Measurements from ENCODE around the gene PEX14.

The PEX14 gene

DNA sequence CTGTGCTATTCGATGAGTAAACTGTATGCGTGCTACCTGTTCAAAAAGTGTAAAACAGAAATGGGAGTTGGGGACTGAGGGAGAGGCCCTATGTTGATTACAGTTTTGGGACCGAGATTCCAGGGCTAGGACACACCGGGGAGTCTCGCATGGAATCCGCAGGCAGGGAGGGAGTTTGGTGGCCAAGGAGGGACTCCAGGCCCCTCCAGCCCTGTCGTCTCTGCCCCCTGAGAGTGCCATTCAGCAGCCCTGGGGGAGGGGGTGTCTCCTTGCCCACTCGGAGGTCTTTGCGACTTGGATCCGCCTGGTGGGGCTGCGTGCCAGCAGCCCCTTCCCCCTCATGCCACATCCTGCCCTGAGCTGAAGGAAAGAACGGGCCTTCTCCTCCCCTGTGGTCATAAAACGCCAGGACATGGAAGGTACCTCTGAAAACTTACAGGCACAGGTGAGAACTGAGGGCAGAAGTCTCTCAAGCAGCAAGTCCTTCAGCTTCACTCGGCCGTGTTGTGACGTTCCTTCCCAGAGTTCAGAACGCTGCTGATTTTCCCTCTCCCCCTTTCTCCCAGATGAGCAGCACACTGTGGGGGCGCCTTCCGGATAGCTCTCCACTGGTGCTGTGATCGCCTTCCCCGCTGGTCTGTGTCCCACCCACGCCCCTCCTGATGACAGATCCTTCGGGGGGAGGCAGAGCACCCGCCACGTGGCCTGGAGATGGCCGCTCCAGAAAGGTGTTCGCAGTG, 141.4 kb downstream of the PEX14 start:
- CTCF ChIA-PET: no interaction called here
- no peaks in the 10 kb centered on the region for H3K9me3 Mint-ChIP-seq
- DNase-seq: no peak
- H3K27me3 Mint-ChIP-seq: no peaks in the 10 kb centered on the region
- H3K4me1 Mint-ChIP-seq: no peaks in the 10 kb centered on the region
- no peak overlapping the region for H3K27ac Mint-ChIP-seq
- no peaks in the 10 kb centered on the region for H3K36me3 Mint-ChIP-seq
- H3K4me3 Mint-ChIP-seq: no peak overlapping the region

DNA sequence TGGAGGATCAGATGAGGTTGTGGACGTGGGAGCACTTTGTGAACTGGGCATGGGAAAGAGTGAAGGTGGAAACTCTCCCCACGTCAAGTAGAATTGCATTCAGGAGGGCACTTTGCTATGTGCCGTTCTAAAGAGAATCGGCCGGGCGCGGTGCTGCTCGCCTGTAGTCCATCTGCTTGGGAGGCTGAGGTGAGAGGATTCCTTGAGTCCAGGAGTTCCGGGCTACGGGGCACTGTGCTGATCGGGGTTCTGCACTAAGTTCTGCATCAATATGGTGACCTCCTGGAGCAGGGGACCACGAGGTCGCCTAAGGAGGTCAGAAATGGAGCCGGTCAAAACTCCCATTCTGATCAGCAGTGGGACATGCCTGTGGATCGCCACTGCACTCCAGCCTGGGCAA, 141.9 kb downstream of the PEX14 start:
- H3K27me3 Mint-ChIP-seq: no peaks in the 10 kb centered on the region
- no peaks in the 10 kb centered on the region for H3K9me3 Mint-ChIP-seq
- H3K4me1 Mint-ChIP-seq: no peaks in the 10 kb centered on the region
- DNase-seq: no peak
- H3K27ac Mint-ChIP-seq: no peak overlapping the region
- CTCF ChIA-PET: no interaction called here
- H3K4me3 Mint-ChIP-seq: no peak overlapping the region
- no peaks in the 10 kb centered on the region for H3K36me3 Mint-ChIP-seq

DNA sequence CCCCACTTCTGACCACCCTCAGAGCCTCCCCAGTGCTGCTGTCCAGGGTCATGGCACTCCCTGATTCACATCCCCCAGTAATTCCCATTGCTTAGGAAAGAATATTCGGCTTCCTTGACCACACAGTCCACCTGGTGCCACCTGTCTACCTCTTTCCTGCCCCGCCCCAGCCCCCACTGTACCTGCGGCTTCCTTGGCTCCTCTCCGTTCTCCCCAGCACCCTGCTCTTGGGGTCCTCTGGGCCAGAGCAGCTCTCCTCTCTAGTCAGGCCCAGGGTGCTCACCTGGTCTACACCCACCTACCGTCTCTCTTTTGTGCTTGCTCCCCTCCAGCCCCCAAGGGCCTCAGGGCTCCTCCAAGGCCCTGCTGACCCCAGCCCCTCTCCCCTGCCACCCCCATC, 142.6 kb downstream of the PEX14 start:
- Mint-ChIP-seq H3K4me1 (no peaks in the 10 kb centered on the region), H3K36me3 (peaks cover 3% of the 10 kb centered on the region), H3K27me3 (no peaks in the 10 kb centered on the region), H3K27ac (no peak overlapping the region), H3K9me3 (no peaks in the 10 kb centered on the region), H3K4me3 (no peak overlapping the region)
- CTCF ChIA-PET: no interaction called here
- no peak for DNase-seq

DNA sequence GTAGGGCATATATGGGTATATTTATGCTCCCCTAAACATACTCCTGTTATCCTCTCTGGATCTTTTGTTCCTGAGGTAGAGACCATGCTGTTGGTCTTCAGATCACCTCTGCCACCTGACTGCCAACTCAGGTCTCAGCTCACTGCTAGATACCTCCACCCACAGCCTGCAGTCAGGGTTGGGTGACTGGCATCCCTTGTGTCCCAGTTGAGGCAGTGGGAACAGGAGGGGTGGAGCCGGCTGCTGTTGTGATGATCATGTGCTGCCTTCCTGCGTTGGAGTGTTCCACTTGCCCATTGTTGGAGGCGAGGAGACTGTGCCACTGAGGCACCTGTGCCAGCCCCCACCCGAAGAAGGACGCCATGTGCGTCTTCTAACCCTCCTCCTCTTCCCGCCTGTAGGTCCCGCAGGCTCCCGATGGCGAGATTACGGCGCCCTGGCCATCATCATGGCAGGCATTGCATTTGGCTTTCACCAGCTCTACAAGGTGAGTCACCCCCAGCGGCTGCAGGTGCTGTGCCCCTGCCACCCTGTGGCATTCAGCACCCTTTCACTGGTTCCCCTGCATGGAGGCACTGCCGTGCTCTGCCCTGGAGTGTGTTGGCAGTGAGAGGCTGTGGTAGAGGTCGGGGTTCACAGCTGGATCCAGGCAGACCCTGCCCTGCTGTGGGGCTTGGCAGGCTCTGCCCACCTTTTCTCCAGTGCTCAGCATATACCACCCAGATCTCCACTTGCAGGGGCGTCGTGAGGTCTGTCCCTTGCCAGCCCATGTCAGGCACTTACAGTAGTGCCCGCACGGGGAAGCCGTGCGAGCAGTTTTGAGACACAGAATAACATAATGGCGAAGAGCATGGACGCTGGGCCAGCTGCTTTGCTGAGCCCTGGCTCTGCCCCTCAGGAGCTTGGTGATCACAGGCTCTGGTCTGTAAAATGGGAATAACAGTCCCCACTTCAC, 143.5 kb downstream of the PEX14 start:
- no peaks in the 10 kb centered on the region for H3K9me3 Mint-ChIP-seq
- no peak for DNase-seq
- CTCF ChIA-PET: no interaction called here
- no peak overlapping the region for H3K27ac Mint-ChIP-seq
- peaks cover 4% of the 10 kb centered on the region for H3K36me3 Mint-ChIP-seq
- H3K27me3 Mint-ChIP-seq: no peaks in the 10 kb centered on the region
- no peaks in the 10 kb centered on the region for H3K4me1 Mint-ChIP-seq
- H3K4me3 Mint-ChIP-seq: no peak overlapping the region

DNA sequence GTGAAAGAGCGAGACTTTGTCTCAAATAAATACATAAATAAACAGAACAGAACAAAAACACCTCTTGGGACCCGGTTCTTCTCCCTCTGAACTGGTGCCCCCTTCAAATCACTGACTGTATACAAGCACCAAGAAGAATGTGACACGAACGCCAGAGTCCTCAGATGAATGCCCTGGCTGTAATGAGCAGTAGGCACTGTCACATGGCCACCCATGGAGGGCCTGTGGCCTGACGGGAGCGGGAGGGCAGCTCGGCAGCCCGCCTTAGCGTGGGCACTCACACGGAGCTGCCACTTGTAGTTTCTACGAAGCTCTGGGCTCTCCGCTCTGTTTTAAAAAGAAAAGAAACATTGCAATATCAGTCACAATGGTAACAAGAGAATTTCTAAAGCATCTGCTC, 146.0 kb downstream of the PEX14 start:
- H3K36me3 Mint-ChIP-seq: peaks cover 4% of the 10 kb centered on the region
- no peaks in the 10 kb centered on the region for H3K9me3 Mint-ChIP-seq
- H3K27me3 Mint-ChIP-seq: no peaks in the 10 kb centered on the region
- CTCF ChIA-PET: interaction anchor here (0.6 kb wide), 1 partner anchor 914 kb away, joined by 3 read pairs; no protein-coding TSS in a partner anchor
- no peaks in the 10 kb centered on the region for H3K4me1 Mint-ChIP-seq
- H3K4me3 Mint-ChIP-seq: no peak overlapping the region
- no peak for DNase-seq
- no peak overlapping the region for H3K27ac Mint-ChIP-seq

DNA sequence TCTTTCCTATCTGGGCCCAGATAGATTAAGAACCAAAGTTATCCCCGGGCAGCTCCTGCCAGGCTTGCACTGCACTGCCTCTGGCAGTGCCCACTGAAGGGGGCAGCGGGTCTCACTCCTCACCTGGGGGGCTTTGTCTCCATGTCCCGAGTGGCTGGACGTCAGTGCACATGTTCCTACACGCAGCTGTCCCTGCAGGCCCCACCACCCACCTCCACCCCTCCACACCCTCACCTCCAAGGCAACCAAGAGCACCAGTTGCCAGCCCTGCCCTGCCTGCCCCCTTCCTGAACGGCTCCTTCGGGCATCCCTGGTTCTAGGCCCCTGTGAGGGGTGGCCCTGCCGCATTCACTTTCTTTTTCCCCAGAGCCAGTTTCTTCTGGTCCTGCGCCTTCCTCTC, 147.2 kb downstream of the PEX14 start:
- Mint-ChIP-seq H3K27ac (no peak overlapping the region), H3K4me1 (no peaks in the 10 kb centered on the region), H3K27me3 (no peaks in the 10 kb centered on the region), H3K36me3 (peaks cover 4% of the 10 kb centered on the region), H3K4me3 (no peak overlapping the region), H3K9me3 (no peaks in the 10 kb centered on the region)
- no peak for DNase-seq
- CTCF ChIA-PET: no interaction called here

DNA sequence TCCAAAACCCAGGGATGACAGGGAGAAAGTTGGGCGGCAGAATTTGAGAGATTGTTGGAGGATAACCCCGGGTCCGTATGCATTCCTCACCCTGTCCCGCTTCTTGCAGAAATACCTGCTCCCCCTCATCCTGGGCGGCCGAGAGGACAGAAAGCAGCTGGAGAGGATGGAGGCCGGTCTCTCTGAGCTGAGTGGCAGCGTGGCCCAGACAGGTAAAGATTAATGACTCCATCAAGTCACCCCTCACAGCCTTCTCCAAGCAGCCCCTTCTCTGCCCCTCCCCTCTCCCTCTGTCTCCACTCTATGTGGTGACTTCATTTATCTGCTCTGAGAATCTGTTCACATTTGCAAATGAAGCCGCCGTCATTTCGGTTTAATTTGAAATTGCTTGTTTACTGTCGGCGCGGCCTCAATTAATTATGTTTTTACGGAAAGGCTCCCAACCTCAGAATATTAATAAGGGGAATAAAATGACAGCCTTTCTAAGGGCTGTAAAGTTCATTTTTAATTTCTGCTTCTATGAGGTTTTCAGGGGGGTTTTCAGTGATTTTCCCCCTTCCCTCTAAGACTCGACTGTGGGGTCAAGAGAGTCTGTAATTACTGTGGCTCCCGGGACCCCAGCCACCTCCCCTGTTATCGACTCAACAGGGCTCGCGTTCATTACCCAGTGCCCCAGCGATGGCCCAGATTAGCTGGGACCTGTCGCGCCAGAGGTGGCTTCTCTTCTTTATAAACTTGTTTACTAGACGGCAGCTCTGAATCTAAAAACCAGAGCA, 148.3 kb downstream of the PEX14 start:
- Mint-ChIP-seq H3K27me3 (no peaks in the 10 kb centered on the region), H3K9me3 (no peaks in the 10 kb centered on the region), H3K36me3 (peaks cover 4% of the 10 kb centered on the region), H3K4me3 (no peak overlapping the region), H3K27ac (no peak overlapping the region), H3K4me1 (no peaks in the 10 kb centered on the region)
- CTCF ChIA-PET: no interaction called here
- DNase-seq: no peak

DNA sequence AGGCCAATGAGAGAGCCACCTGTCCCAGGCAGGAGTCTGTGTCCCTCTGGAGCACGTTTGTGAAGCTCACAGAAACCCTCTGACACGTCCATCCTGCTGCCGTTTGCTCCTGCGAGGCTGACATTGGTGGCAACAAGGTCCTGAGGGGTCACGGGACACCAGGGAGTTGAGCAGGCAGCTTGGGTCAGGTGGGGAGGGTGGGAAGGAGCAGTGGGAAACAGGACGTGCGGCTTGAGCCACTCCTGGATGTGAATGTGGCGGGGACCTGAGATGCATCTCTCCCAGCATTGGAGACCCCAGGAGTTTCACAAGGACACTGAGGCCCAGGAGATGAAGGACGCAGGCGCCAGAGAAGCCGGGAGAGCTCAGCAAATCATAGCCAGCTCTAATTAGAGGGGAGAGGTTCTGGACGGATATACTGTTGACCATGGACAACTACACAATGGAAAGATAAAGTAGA, 149.0 kb downstream of the PEX14 start:
- Mint-ChIP-seq H3K9me3 (no peaks in the 10 kb centered on the region), H3K27me3 (no peaks in the 10 kb centered on the region), H3K4me1 (no peaks in the 10 kb centered on the region), H3K27ac (no peak overlapping the region), H3K4me3 (no peak overlapping the region), H3K36me3 (peaks cover 4% of the 10 kb centered on the region)
- no peak for DNase-seq
- CTCF ChIA-PET: no interaction called here

DNA sequence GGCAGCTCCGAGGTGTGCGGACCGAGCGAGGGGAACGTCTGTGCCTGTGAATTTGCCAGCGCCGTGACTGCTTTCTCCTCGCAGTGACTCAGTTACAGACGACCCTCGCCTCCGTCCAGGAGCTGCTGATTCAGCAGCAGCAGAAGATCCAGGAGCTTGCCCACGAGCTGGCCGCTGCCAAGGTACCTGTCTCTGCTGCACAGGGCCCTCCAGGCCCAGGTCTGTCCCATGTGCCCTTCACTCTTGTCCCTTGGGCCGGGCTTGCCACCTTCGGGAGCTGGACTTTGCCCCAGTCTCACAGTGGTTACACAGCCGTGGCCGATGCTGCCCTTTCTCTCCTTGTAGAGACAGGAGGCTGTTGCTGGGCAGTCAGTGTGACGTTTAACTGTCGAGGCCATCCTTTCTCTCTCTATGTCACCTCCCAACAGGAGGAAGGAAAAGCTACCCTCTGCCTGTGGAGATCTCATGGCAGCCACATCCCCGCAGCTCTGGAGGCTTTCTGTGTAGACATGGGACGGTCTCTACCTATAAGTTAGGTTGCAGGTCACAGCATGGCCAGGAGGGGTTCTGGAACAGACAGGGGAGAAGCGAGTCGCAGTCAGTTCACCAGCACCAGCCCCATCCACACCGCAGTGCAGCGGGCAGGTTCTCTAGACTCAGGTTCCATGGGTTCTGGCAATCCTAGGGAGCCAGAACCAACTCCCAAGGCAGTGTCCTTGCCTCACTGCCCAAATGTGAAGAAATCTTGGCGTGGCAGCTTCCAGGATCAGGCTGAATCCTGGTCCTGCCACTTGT, 149.7 kb downstream of the PEX14 start:
- Mint-ChIP-seq H3K36me3 (peaks cover 4% of the 10 kb centered on the region), H3K27ac (no peak overlapping the region), H3K4me3 (no peak overlapping the region), H3K27me3 (no peaks in the 10 kb centered on the region), H3K4me1 (no peaks in the 10 kb centered on the region), H3K9me3 (no peaks in the 10 kb centered on the region)
- CTCF ChIA-PET: interaction anchor here (1.0 kb wide), 1 partner anchor 63 kb away, joined by 3 read pairs; no protein-coding TSS in a partner anchor
- DNase-seq: no peak

DNA sequence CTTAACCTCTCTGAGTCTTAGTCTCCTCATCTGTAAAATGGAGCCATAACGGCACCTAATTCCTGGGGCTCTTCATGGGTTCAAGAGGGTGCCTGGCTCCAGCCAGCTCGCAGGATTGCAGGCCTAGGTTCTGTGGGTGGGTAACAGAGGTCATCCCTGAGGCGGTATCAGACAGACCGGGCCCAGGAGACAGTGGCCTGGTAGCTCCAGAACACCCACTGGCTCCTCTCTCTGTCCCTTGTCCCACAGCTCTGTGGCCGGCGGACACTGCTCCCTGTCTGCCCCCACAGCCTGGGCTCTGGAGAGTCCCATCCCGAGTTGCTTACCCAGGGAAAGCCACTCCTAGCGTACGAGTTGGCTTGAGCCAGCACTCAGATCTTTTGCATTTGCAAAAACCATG, 150.3 kb downstream of the PEX14 start:
- H3K27ac Mint-ChIP-seq: no peak overlapping the region
- no peaks in the 10 kb centered on the region for H3K4me1 Mint-ChIP-seq
- no peaks in the 10 kb centered on the region for H3K27me3 Mint-ChIP-seq
- DNase-seq: no peak
- H3K4me3 Mint-ChIP-seq: no peak overlapping the region
- CTCF ChIA-PET: interaction anchor here (1.0 kb wide), 1 partner anchor 63 kb away, joined by 3 read pairs; no protein-coding TSS in a partner anchor
- peaks cover 4% of the 10 kb centered on the region for H3K36me3 Mint-ChIP-seq
- H3K9me3 Mint-ChIP-seq: no peaks in the 10 kb centered on the region

DNA sequence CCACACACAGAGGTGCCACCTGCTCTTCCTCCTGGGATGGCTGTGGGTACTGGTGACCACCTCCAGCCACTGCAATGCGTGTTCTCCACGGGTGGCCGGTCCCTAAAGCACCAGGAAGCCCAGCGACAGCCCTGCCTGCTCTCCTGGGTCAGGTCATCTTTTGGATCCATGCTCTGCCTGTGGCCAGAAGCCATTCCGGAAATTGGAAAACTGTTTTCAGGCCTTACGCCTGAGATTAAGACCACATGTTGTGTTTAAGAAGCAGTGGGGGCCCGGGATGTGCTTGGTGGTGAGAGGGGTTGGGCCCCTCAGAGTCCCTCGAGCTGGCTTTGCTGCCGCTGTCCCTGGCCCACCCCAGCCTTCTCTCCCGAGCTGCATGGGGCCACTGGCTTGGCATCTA, 150.8 kb downstream of the PEX14 start:
- no peaks in the 10 kb centered on the region for H3K9me3 Mint-ChIP-seq
- no peak overlapping the region for H3K27ac Mint-ChIP-seq
- no peaks in the 10 kb centered on the region for H3K4me1 Mint-ChIP-seq
- H3K4me3 Mint-ChIP-seq: no peak overlapping the region
- CTCF ChIA-PET: no interaction called here
- DNase-seq: no peak
- H3K36me3 Mint-ChIP-seq: peaks cover 4% of the 10 kb centered on the region
- H3K27me3 Mint-ChIP-seq: no peaks in the 10 kb centered on the region

DNA sequence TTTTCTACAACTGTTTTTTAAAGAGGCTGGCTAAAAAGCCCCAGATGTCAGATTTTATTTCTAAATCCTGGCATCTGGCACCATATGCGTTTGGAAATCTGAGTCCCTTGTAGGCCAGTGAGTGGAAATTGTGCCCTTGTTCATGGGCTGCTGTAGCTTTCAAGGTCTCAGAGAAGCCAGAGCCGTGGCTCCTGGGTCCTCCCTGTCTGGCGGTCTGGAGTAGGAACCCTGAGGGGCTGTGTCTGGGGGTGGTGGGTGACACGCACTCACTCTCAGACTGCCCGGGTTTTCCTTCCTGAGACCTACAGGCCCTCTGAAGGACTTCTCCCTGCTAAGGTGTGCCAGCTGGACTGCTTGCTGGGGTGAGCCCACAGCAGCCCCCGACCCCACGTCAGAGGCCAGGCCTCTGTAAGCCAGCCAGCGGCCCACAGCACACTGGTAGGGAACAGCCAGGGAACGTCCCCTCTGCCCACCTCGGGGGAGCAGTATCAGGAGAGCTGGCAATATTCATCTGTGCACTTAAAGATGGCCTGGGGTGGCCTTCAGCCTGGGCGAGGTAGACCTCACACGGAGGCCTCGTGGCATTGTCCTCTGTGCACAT, 151.5 kb downstream of the PEX14 start:
- Mint-ChIP-seq H3K27me3 (no peaks in the 10 kb centered on the region), H3K4me3 (no peak overlapping the region), H3K36me3 (peaks cover 4% of the 10 kb centered on the region), H3K4me1 (no peaks in the 10 kb centered on the region), H3K9me3 (no peaks in the 10 kb centered on the region), H3K27ac (no peak overlapping the region)
- CTCF ChIA-PET: no interaction called here
- DNase-seq: no peak

DNA sequence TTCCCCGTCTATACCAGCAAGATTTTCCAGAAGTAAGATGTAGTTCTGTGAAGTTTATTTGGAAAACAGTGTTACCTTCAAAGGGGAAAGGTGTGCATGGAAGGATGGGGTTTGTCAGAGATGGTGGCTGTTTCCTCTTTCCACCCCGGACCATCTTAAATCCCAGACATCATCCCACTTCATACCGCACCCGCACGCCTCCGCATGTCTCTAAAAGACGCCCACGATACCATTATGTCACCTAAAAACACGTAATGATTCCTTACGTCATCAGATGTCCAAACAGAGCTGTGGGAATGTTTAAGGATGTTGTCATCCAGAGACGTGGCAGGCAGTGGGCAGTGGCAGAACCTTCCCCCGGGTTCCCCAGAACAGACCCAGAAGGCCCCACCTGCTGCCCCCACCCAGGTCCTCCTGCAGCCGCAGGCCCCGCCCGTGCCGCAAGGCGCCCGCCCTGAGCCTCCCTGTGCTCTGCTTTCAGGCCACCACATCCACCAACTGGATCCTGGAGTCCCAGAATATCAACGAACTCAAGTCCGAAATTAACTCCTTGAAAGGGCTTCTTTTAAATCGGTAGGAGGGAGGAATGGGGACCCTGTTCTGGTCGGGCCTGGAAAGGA, 152.2 kb downstream of the PEX14 start:
- no peak for DNase-seq
- Mint-ChIP-seq H3K27me3 (no peaks in the 10 kb centered on the region), H3K9me3 (no peaks in the 10 kb centered on the region), H3K27ac (no peak overlapping the region), H3K36me3 (peaks cover 4% of the 10 kb centered on the region), H3K4me1 (no peaks in the 10 kb centered on the region), H3K4me3 (no peak overlapping the region)
- CTCF ChIA-PET: no interaction called here

Data from activated naive CD4-positive, alpha-beta T cell treated with anti-CD3 and anti-CD28 coated beads, Interleukin-2, amount 10 ng/mL, durations not matched to agents 7 days and 5 days (primary cell).